Measurements from ENCODE around the gene G0S2. TPM values are rescaled to one million over a fixed set of nuclear protein-coding genes. Genes with fewer than 3 reads are reported as not detected.

The G0S2 gene
- total and polyA plus RNA-seq, 9 of the 15 experiments (the other 6 are each of a cell fraction or from before 2014, with no cell fraction given): 0.18 to 65.6 (median 11.4) TPM

DNA sequence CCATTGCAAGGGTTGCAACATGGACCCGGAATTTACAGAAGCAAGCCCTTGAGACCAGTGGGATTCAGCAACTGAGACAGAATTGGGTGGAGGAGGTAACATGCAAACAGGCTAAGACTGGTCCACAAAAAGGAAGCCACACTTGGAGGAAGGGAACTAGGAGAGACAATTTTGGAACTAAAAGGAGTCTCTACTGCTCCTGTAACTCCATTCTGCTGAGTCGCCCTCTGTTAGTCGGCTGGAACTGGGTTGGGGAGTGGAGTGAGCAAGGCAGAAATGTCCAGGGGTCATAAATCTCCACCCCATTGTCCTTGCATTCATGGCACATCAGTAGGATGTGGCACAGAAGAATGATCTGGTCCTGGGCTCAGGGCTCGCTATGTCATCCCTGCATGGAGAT lies 28.1 kb upstream of the G0S2 start (continued):
- peak; percentile 83 for TF ChIP-seq BACH1 (tag; IDR thresholded peaks at IDR 0.05)
- TF ChIP-seq, protein P1, sequence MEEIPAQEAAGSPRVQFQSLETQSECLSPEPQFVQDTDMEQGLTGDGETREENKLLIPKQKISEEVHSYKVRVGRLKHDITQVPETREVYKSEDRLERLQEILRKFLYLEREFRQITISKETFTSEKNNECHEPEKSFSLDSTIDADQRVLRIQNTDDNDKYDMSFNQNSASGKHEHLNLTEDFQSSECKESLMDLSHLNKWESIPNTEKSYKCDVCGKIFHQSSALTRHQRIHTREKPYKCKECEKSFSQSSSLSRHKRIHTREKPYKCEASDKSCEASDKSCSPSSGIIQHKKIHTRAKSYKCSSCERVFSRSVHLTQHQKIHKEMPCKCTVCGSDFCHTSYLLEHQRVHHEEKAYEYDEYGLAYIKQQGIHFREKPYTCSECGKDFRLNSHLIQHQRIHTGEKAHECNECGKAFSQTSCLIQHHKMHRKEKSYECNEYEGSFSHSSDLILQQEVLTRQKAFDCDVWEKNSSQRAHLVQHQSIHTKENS (CRISPR knock-in tag; IDR thresholded peaks at IDR 0.05): no peak
- peak; percentile 18; the same call in 1 of the 2 replicates for TF ChIP-seq EP300 (IDR thresholded peaks at IDR 0.05; ENCODE audit: low read length)
- no peak for TF ChIP-seq NR4A1 (CRISPR knock-in tag; IDR thresholded peaks at IDR 0.05)
- TF ChIP-seq NR4A1 (tag; IDR thresholded peaks at IDR 0.05): peak; percentile 40; the same call in 1 of the 2 replicates
- peak; percentile 91 for TF ChIP-seq NFE2 (IDR thresholded peaks at IDR 0.05; ENCODE audit: low read depth)
- TF ChIP-seq ZFP30 (CRISPR knock-in tag; IDR thresholded peaks at IDR 0.05; ENCODE audit: borderline replicate concordance): no peak
- peak; percentile 72 for TF ChIP-seq MAFF (IDR thresholded peaks at IDR 0.05; ENCODE audit: low read length)
- no peak for TF ChIP-seq CCAR2 (IDR thresholded peaks at IDR 0.05; ENCODE audit: low read depth, low read length)
- TF ChIP-seq CTBP1 (IDR thresholded peaks at IDR 0.05; ENCODE audit: borderline replicate concordance): peak; percentile 50
- TF ChIP-seq FOSL1 (tag; conservative IDR thresholded peaks at IDR 0.05): no peak
- peak; percentile 94 for TF ChIP-seq MEIS2 (IDR thresholded peaks at IDR 0.05; ENCODE audit: partially characterized antibody)
- TF ChIP-seq, protein P2, sequence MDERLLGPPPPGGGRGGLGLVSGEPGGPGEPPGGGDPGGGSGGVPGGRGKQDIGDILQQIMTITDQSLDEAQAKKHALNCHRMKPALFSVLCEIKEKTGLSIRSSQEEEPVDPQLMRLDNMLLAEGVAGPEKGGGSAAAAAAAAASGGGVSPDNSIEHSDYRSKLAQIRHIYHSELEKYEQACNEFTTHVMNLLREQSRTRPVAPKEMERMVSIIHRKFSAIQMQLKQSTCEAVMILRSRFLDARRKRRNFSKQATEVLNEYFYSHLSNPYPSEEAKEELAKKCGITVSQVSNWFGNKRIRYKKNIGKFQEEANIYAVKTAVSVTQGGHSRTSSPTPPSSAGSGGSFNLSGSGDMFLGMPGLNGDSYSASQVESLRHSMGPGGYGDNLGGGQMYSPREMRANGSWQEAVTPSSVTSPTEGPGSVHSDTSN (CRISPR knock-in tag; IDR thresholded peaks at IDR 0.05; ENCODE audit: low read depth): no peak
- TF ChIP-seq, protein P2 (tag; conservative IDR thresholded peaks at IDR 0.05; ENCODE audit: low read depth): peak; percentile 90
- TF ChIP-seq MAFK (IDR thresholded peaks at IDR 0.05; ENCODE audit: low read length): peak; percentile 69
- peak; percentile 55; the same call in 1 of the 2 replicates for TF ChIP-seq DPF2 (IDR thresholded peaks at IDR 0.05)
- no peak for TF ChIP-seq CBX5 (IDR thresholded peaks at IDR 0.05; ENCODE audit: borderline replicate concordance, low read depth)
- TF ChIP-seq MECOM (CRISPR knock-in tag; IDR thresholded peaks at IDR 0.05): peak; percentile 42; the same call in 1 of the 2 replicates
- 0 out of 2 replicates have a peak, but pooled peaks have one; percentile 2 for TF ChIP-seq CBFA2T3 (IDR thresholded peaks at IDR 0.05)
- no peak for TF ChIP-seq TSC22D4 (tag; IDR thresholded peaks at IDR 0.05)
- TF ChIP-seq, protein P3, sequence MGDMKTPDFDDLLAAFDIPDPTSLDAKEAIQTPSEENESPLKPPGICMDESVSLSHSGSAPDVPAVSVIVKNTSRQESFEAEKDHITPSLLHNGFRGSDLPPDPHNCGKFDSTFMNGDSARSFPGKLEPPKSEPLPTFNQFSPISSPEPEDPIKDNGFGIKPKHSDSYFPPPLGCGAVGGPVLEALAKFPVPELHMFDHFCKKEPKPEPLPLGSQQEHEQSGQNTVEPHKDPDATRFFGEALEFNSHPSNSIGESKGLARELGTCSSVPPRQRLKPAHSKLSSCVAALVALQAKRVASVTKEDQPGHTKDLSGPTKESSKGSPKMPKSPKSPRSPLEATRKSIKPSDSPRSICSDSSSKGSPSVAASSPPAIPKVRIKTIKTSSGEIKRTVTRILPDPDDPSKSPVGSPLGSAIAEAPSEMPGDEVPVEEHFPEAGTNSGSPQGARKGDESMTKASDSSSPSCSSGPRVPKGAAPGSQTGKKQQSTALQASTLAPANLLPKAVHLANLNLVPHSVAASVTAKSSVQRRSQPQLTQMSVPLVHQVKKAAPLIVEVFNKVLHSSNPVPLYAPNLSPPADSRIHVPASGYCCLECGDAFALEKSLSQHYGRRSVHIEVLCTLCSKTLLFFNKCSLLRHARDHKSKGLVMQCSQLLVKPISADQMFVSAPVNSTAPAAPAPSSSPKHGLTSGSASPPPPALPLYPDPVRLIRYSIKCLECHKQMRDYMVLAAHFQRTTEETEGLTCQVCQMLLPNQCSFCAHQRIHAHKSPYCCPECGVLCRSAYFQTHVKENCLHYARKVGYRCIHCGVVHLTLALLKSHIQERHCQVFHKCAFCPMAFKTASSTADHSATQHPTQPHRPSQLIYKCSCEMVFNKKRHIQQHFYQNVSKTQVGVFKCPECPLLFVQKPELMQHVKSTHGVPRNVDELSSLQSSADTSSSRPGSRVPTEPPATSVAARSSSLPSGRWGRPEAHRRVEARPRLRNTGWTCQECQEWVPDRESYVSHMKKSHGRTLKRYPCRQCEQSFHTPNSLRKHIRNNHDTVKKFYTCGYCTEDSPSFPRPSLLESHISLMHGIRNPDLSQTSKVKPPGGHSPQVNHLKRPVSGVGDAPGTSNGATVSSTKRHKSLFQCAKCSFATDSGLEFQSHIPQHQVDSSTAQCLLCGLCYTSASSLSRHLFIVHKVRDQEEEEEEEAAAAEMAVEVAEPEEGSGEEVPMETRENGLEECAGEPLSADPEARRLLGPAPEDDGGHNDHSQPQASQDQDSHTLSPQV (IDR thresholded peaks at IDR 0.05): peak; percentile 42; the same call in 1 of the 2 replicates
- no peak for TF ChIP-seq NR2C1 (IDR thresholded peaks at IDR 0.05)
- TF ChIP-seq NR2C1 (tag; IDR thresholded peaks at IDR 0.05): peak; percentile 11; the same call in 1 of the 2 replicates

Measured in K562 (cell line).